Breast epithelium (tissue), 4 donors: ENCODE results near the gene CRTC1. TPM values are rescaled to one million over a fixed set of nuclear protein-coding genes. Genes with fewer than 3 reads are reported as not detected.

Experiments used
- DNase-seq, 2 donors: peaks; one replicate each; pipeline ENCODE4 v3.0.0-alpha.2; 2019; ENCODE audit warnings: low spot score in 2 of 2
- H3K27ac ChIP-seq, 2 donors: fragments of 200-600 bp; sonication (generic) in 1 of 2; one replicate each; pipeline ENCODE4 v1.5.1; 2016 to 2019; ENCODE audit warnings: mild to moderate bottlenecking in 1 of 2
- H3K27me3 ChIP-seq, 2 donors: fragments of 200-600 bp; sonication (generic) in 1 of 2; one replicate each; pipeline versions ENCODE4 v1.5.1 to v1.6.0; 2017 to 2019; ENCODE audit warnings: control low read depth in 1 of 2, mild to moderate bottlenecking in 1 of 2
- H3K36me3 ChIP-seq: fragments of 200-600 bp; one replicate; pipeline ENCODE4 v1.5.1; 2019
- H3K4me1 ChIP-seq, 2 donors: fragments of 200-600 bp; sonication (generic); one replicate each; pipeline ENCODE4 v1.5.1; 2016 to 2019; ENCODE audit warnings: control low read depth in 1 of 2
- H3K4me3 ChIP-seq, 3 donors: fragments of 200-600 bp; sonication (generic); 1 replicate in 2 of 3; 2 replicates in 1 of 3; pipeline ENCODE4 v1.5.1; 2016 to 2019; ENCODE audit warnings: mild to moderate bottlenecking in 3 of 3, moderate library complexity in 2 of 3
- H3K9me3 ChIP-seq, 2 donors: fragments of 200-600 bp; sonication (generic) in 1 of 2; one replicate each; pipeline ENCODE4 v1.5.1; 2016 to 2019; ENCODE audit warnings: control low read depth in 1 of 2
- POLR2A ChIP-seq: fragments of 450-650 bp; IDR thresholded peaks from one replicate; pipeline ENCODE4 v1.6.1; 2016; ENCODE audit warnings: antibody characterized with exemption, mild to moderate bottlenecking, moderate library complexity
- POLR2AphosphoS5 ChIP-seq, 3 donors: sonication (generic); formaldehyde crosslinking; IDR thresholded peaks; one replicate each; pipeline ENCODE4 v1.6.1; 2017; ENCODE audit warnings: antibody characterized with exemption in 3 of 3
- intact Hi-C: fragments of 100-400 bp; cut with DNase I; formaldehyde crosslinking; loops from one replicate; pipeline ENCODE4 v1.15.1; 2023; ENCODE audit warnings: low total_unique reads
- total RNA-seq, 3 donors: library from RNA; depleted of rRNA; stranded (reverse); fragments of >200 nt; gene quantifications; one replicate each; pipeline ENCODE4 v1.1.0, GENCODE V29; 2016
- TF ChIP-seq, protein P1 (sequence below), 3 donors: fragments of 450-650 bp; IDR thresholded peaks; one replicate each; pipeline ENCODE4 v1.5.1; 2016 to 2017; ENCODE audit warnings: antibody characterized with exemption in 3 of 3, mild to moderate bottlenecking in 3 of 3, moderate library complexity in 3 of 3

CRTC1 gene
- total RNA-seq, 3 donors from 2014 or later = 4.8 to 6.1 (median 5.9) TPM

DNA sequence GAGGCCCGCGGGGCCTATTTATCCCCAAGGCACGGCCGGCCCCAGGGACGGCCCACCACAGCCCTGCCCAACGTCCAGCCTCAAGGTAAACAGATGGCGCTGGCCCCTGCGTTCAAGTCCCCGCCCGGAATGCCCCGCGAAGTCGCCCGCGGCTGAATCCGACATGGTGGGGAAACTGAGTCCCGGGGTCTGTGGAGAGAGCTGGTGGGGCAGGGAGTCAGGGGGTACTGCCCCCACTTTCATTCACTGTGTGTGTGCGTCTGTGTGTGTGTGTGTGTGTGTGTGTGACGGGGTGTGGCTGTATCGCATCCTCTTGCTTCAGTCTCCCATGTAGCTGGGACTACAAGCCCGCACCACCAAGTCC lies 107.8 kb downstream of the CRTC1 start:
- intact Hi-C loops = no loop called here
- peaks cover 11 to 23% of the 10 kb centered on the region in 2 donors for H3K4me1 ChIP-seq
- TF ChIP-seq POLR2A (no peak), POLR2AphosphoS5 (IDR thresholded peaks at IDR 0.05) (no peak)
- TF ChIP-seq, protein P1, sequence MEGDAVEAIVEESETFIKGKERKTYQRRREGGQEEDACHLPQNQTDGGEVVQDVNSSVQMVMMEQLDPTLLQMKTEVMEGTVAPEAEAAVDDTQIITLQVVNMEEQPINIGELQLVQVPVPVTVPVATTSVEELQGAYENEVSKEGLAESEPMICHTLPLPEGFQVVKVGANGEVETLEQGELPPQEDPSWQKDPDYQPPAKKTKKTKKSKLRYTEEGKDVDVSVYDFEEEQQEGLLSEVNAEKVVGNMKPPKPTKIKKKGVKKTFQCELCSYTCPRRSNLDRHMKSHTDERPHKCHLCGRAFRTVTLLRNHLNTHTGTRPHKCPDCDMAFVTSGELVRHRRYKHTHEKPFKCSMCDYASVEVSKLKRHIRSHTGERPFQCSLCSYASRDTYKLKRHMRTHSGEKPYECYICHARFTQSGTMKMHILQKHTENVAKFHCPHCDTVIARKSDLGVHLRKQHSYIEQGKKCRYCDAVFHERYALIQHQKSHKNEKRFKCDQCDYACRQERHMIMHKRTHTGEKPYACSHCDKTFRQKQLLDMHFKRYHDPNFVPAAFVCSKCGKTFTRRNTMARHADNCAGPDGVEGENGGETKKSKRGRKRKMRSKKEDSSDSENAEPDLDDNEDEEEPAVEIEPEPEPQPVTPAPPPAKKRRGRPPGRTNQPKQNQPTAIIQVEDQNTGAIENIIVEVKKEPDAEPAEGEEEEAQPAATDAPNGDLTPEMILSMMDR (IDR thresholded peaks at IDR 0.05) = no peak
- no peak for DNase-seq
- H3K4me3 ChIP-seq = peak overlapping the region in 2 of 3 donors; percentile 40 to 61
- H3K36me3 ChIP-seq = no peaks in the 10 kb centered on the region
- H3K27ac ChIP-seq = no peak overlapping the region
- no peaks in the 10 kb centered on the region for H3K9me3 ChIP-seq
- H3K27me3 ChIP-seq = peaks cover 19 to 59% of the 10 kb centered on the region in 2 donors

- H3K9me3 ChIP-seq = no peaks in the 10 kb centered on the region
- TF ChIP-seq POLR2A (no peak), POLR2AphosphoS5 (IDR thresholded peaks at IDR 0.05) (no peak)
- TF ChIP-seq, protein P1 (IDR thresholded peaks at IDR 0.05) = no peak
- no peak overlapping the region for H3K4me3 ChIP-seq
- H3K27me3 ChIP-seq = peaks cover 19 to 49% of the 10 kb centered on the region in 2 donors
- DNase-seq = no peak
- intact Hi-C loops = no loop called here
- H3K36me3 ChIP-seq = no peaks in the 10 kb centered on the region
- H3K27ac ChIP-seq = no peak overlapping the region
- H3K4me1 ChIP-seq = peaks cover 11 to 23% of the 10 kb centered on the region in 2 donors
Observed at GRCh38 chr19:18792661-18793060, 109.2 kb downstream of the CRTC1 start.

GRCh38 chr19:18793144-18794028 lies 109.9 kb downstream of the CRTC1 start:
- TF ChIP-seq POLR2A = no peak
- no peak for TF ChIP-seq POLR2AphosphoS5 (IDR thresholded peaks at IDR 0.05)
- intact Hi-C loops = no loop called here
- no peak overlapping the region for H3K4me3 ChIP-seq
- H3K4me1 ChIP-seq = peaks cover 11 to 23% of the 10 kb centered on the region in 2 donors
- no peaks in the 10 kb centered on the region for H3K36me3 ChIP-seq
- no peak overlapping the region for H3K27ac ChIP-seq
- no peaks in the 10 kb centered on the region for H3K9me3 ChIP-seq
- H3K27me3 ChIP-seq = peaks cover 14 to 42% of the 10 kb centered on the region in 2 donors
- no peak for DNase-seq

GRCh38 chr19:18794029-18794313 lies 110.5 kb downstream of the CRTC1 start:
- TF ChIP-seq, protein P1 (IDR thresholded peaks at IDR 0.05) = no peak
- DNase-seq = no peak
- peaks cover 10 to 36% of the 10 kb centered on the region in 2 donors for H3K27me3 ChIP-seq
- intact Hi-C loops = no loop called here
- peaks cover 11 to 22% of the 10 kb centered on the region in 2 donors for H3K4me1 ChIP-seq
- H3K4me3 ChIP-seq = no peak overlapping the region
- no peaks in the 10 kb centered on the region for H3K9me3 ChIP-seq
- H3K36me3 ChIP-seq = no peaks in the 10 kb centered on the region
- H3K27ac ChIP-seq = no peak overlapping the region

DNA sequence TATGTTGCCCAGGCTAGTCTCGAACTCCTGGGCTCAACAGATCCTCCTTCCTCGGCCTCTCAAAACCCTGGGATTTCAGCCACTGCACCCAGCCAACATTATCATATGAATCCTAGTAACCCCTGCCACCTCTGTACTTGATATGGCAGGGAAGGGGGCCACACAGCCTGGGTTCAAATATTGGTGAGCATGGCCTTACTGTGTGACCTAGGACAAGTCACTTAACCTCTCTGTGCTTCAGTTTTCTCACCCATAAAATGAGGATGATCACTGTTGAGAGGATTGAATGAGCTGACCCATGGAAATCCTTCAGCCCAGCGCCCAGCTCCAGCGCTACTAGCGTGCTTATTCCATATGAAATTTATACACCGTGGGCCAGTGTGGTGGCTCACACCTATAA lies 111.2 kb downstream of the CRTC1 start:
- no peaks in the 10 kb centered on the region for H3K9me3 ChIP-seq
- no peaks in the 10 kb centered on the region for H3K36me3 ChIP-seq
- H3K27me3 ChIP-seq = peaks cover 3 to 29% of the 10 kb centered on the region in 2 donors
- H3K4me1 ChIP-seq = peaks cover 11 to 15% of the 10 kb centered on the region in 2 donors
- no peak overlapping the region for H3K4me3 ChIP-seq
- no peak for TF ChIP-seq POLR2A
- TF ChIP-seq, protein P1 (IDR thresholded peaks at IDR 0.05) = no peak
- TF ChIP-seq POLR2AphosphoS5 (IDR thresholded peaks at IDR 0.05) = no peak
- no peak for DNase-seq
- H3K27ac ChIP-seq = no peak overlapping the region
- intact Hi-C loops = no loop called here
